Mesothelial cell of epicardium (in vitro differentiated cells): ENCODE measurements around the gene TMEM141. TPM values are rescaled to one million over a fixed set of nuclear protein-coding genes. Genes with fewer than 3 reads are reported as not detected.
"Not testable (repeated sequence)": the region's sequence is repeated elsewhere in the genome, so short reads cannot be mapped to it uniquely, and the experiment has no call there.

Source experiments
- DNase-seq, 2 experiments: peaks; one replicate each; pipeline ENCODE4 v3.0.0; 2021; ENCODE audit warnings: low spot score in 2 of 2; ENCODE audit not compliant: unreplicated experiment in 2 of 2
- H3K27ac Mint-ChIP-seq: 2 replicates; pipeline ENCODE4 v1.8.0; 2021; ENCODE audit warnings: mixed read lengths
- H3K27me3 Mint-ChIP-seq: 2 replicates; pipeline ENCODE4 v1.8.0; 2021; ENCODE audit warnings: low read depth, mixed read lengths
- H3K36me3 Mint-ChIP-seq: 2 replicates; pipeline ENCODE4 v1.8.0; 2021; ENCODE audit warnings: mixed read lengths
- H3K4me1 Mint-ChIP-seq: 2 replicates; pipeline ENCODE4 v1.8.0; 2021; ENCODE audit warnings: mixed read lengths
- H3K4me3 Mint-ChIP-seq: 2 replicates; pipeline ENCODE4 v1.8.0; 2021; ENCODE audit warnings: mild to moderate bottlenecking, moderate library complexity, mixed read lengths
- H3K9me3 Mint-ChIP-seq: 2 replicates; pipeline ENCODE4 v1.8.0; 2021; ENCODE audit warnings: mixed read lengths
- total RNA-seq: library from RNA; stranded (reverse); gene quantifications from 3 replicates; pipeline ENCODE4 v1.2.1, GENCODE V29; 2021
- TF ChIP-seq, protein P1 (sequence below): fragments of 200-600 bp; sonication (generic); IDR thresholded peaks from one replicate; pipeline ENCODE4 v1.5.0; 2021; ENCODE audit warnings: antibody characterized with exemption; ENCODE audit not compliant: unreplicated experiment

The TMEM141 gene
- total RNA-seq, 1 donor from 2014 or later = 71.7 TPM

DNA sequence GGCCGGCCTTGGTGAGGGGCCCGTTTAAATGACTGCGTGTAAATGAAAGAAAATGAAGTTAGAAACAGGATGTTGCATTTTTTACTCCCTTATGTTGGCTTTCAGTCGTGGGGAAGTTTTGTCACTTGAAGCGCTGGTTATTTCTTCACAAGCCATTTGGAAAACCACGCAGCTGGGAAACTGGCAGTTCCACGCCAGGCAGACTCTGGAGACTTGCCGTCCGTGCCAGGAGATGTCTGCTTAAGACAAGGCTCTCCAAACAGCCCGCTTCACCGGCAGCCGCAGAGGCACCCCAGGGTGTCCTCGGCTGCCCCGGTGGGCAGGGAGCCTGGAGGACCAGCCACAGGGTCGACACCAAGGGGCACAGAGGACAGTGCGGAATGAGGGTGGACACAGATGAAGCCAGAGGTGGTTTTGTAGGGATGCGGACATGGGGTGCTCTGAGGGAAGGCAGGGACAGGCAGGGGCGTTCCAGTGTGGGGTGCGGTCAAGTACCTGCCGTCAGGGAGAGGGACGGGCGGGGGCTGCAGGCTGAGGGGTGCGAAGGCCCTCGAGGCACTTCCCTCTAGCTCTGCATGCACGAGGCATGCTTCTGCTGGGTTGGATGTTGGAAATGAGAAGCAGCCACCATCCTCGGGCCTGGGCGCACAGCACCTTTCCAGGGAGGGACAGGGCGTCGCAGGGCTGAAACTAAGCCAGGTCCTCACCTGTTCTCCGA, 40.0 kb downstream of the TMEM141 start:
- DNase-seq = no peak
- no peaks in the 10 kb centered on the region for H3K27me3 Mint-ChIP-seq
- H3K4me3 Mint-ChIP-seq = no peak overlapping the region
- peaks cover 17% of the 10 kb centered on the region for H3K36me3 Mint-ChIP-seq
- no peaks in the 10 kb centered on the region for H3K9me3 Mint-ChIP-seq
- H3K4me1 Mint-ChIP-seq = no peaks in the 10 kb centered on the region
- H3K27ac Mint-ChIP-seq = no peak overlapping the region
- TF ChIP-seq, protein P1, sequence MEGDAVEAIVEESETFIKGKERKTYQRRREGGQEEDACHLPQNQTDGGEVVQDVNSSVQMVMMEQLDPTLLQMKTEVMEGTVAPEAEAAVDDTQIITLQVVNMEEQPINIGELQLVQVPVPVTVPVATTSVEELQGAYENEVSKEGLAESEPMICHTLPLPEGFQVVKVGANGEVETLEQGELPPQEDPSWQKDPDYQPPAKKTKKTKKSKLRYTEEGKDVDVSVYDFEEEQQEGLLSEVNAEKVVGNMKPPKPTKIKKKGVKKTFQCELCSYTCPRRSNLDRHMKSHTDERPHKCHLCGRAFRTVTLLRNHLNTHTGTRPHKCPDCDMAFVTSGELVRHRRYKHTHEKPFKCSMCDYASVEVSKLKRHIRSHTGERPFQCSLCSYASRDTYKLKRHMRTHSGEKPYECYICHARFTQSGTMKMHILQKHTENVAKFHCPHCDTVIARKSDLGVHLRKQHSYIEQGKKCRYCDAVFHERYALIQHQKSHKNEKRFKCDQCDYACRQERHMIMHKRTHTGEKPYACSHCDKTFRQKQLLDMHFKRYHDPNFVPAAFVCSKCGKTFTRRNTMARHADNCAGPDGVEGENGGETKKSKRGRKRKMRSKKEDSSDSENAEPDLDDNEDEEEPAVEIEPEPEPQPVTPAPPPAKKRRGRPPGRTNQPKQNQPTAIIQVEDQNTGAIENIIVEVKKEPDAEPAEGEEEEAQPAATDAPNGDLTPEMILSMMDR = no peak

GRCh38 chr9:136831720-136832104, 40.6 kb downstream of the TMEM141 start:
- Mint-ChIP-seq H3K27ac (no peak overlapping the region), H3K4me1 (no peaks in the 10 kb centered on the region), H3K36me3 (peaks cover 15% of the 10 kb centered on the region), H3K9me3 (no peaks in the 10 kb centered on the region), H3K4me3 (no peak overlapping the region), H3K27me3 (no peaks in the 10 kb centered on the region)
- TF ChIP-seq, protein P1 = no peak
- DNase-seq = no peak

- TF ChIP-seq, protein P1 = no peak
- Mint-ChIP-seq H3K9me3 (no peaks in the 10 kb centered on the region), H3K4me1 (no peaks in the 10 kb centered on the region), H3K27ac (no peak overlapping the region), H3K36me3 (peaks cover 15% of the 10 kb centered on the region), H3K27me3 (no peaks in the 10 kb centered on the region), H3K4me3 (no peak overlapping the region)
- DNase-seq = no peak
These were observed 41.4 kb downstream of the TMEM141 start for GRCh38 chr9:136832581-136832980.

DNA sequence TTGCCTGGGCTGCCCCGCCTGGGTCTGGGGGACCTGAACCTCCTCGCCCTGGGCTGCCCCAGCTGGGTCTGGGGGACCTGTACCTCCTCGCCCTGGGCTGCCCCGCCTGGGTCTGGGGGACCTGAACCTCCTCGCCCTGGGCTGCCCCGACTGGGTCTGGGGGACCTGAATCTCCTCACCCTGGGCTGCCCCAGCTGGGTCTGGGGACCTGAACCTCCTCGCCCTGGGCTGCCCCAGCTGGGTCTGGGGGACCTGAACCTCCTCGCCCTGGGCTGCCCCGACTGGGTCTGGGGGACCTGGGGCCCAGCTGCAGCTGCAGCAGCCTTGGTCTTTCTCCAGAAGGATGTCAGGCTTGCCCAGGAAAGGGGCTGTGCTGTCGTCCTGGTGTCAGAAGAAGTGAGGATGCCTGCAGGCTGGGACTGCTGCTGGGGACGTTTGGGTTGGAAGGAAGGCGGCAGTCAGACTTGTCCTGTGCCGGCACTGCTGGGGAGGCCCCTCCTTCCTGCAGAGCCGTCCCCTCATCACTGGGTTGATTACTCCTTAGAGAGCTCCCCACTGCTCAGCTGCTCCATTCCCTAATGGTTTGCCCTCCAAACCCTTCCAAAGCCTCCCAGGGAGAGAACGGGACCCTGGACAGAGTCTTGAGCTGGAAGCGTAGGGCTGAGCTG, 42.4 kb downstream of the TMEM141 start:
- not testable (repeated sequence) for H3K4me3 Mint-ChIP-seq
- H3K36me3 Mint-ChIP-seq = peaks cover 15% of the 10 kb centered on the region
- peak overlapping the region; percentile 34 for H3K27ac Mint-ChIP-seq

GRCh38 chr9:136835162-136835931, 44.2 kb downstream of the TMEM141 start:
- H3K27me3 Mint-ChIP-seq = no peaks in the 10 kb centered on the region
- no peak overlapping the region for H3K27ac Mint-ChIP-seq
- H3K36me3 Mint-ChIP-seq = peaks cover 14% of the 10 kb centered on the region
- H3K4me1 Mint-ChIP-seq = peaks cover 4% of the 10 kb centered on the region
- no peaks in the 10 kb centered on the region for H3K9me3 Mint-ChIP-seq
- TF ChIP-seq, protein P1 = no peak
- DNase-seq = no peak
- no peak overlapping the region for H3K4me3 Mint-ChIP-seq

More for the DNA sequence above, 42.4 kb downstream of the TMEM141 start:
- not testable (repeated sequence) for H3K9me3 Mint-ChIP-seq, DNase-seq, H3K27me3 Mint-ChIP-seq, H3K4me1 Mint-ChIP-seq
